ENCODE data around the gene MORC4. TPM values are rescaled to one million over a fixed set of nuclear protein-coding genes. Genes with fewer than 3 reads are reported as not detected.

Gene MORC4
- polyA plus RNA-seq, 1 donor from 2014 or later = 7.5 TPM

DNA sequence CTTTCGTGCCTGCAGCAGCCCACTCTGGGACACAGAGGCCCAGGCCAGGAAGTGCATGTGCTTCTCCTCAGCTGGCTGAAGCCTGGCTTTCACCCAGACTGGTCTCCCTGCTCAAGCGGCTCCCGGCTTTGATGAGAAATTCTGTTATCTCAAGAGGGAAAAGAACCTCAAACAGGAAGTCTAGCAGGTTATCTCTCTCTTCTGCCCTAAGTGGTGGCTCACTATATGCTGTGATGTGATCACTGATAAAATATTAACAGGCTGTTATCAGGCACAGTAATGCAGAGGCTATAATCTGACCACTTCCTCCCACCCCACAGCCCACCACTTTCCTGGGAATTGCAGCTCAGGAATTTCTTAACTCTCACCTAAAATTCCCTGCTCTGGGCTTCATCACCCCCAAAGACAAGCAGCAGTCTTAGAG is 66.5 kb downstream of the MORC4 start:
- Histone ChIP-seq H3K9me2 (ENCODE audit: insufficient read depth, low read length) (no peaks in the 10 kb centered on the region), H3K27ac (ENCODE audit: low read length) (no peak overlapping the region), H4K20me1 (ENCODE audit: insufficient read depth) (no peaks in the 10 kb centered on the region), H3K36me3 (ENCODE audit: insufficient read depth, low read length) (no peaks in the 10 kb centered on the region), H3K9ac (ENCODE audit: low read length) (no peak overlapping the region), H3F3A (ENCODE audit: insufficient read depth, low read length, poor library complexity, severe bottlenecking) (no peaks in the 10 kb centered on the region), H3K4me3 (ENCODE audit: low read length) (no peak overlapping the region), H3K79me2 (replicated peaks; ENCODE audit: insufficient read depth, low read length) (no peaks in the 10 kb centered on the region), H3K9me3 (ENCODE audit: low read length) (no peaks in the 10 kb centered on the region), H3K4me2 (ENCODE audit: low read length) (no peak overlapping the region), H3K27me3 (ENCODE audit: insufficient read depth, low read depth, low read length) (no peaks in the 10 kb centered on the region), H2AFZ (ENCODE audit: low read depth, low read length) (no peak overlapping the region)
- TF ChIP-seq SMC3 (conservative IDR thresholded peaks at IDR 0.05; ENCODE audit: poor library complexity) (no peak), MXI1 (conservative IDR thresholded peaks at IDR 0.05; ENCODE audit: poor library complexity, severe bottlenecking) (no peak), EP300 (conservative IDR thresholded peaks at IDR 0.05; ENCODE audit: poor library complexity, severe bottlenecking) (no peak), TAF1 (IDR thresholded peaks at IDR 0.05; ENCODE audit: low read depth) (no peak), POLR2AphosphoS5 (IDR thresholded peaks at IDR 0.05) (no peak), EZH2 (IDR thresholded peaks at IDR 0.05; ENCODE audit: borderline replicate concordance, insufficient read depth, low read length, poor library complexity, severe bottlenecking) (no peak), RAD21 (conservative IDR thresholded peaks at IDR 0.05) (no peak)
- TF ChIP-seq, protein P1, sequence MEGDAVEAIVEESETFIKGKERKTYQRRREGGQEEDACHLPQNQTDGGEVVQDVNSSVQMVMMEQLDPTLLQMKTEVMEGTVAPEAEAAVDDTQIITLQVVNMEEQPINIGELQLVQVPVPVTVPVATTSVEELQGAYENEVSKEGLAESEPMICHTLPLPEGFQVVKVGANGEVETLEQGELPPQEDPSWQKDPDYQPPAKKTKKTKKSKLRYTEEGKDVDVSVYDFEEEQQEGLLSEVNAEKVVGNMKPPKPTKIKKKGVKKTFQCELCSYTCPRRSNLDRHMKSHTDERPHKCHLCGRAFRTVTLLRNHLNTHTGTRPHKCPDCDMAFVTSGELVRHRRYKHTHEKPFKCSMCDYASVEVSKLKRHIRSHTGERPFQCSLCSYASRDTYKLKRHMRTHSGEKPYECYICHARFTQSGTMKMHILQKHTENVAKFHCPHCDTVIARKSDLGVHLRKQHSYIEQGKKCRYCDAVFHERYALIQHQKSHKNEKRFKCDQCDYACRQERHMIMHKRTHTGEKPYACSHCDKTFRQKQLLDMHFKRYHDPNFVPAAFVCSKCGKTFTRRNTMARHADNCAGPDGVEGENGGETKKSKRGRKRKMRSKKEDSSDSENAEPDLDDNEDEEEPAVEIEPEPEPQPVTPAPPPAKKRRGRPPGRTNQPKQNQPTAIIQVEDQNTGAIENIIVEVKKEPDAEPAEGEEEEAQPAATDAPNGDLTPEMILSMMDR (IDR thresholded peaks at IDR 0.05; ENCODE audit: poor library complexity, severe bottlenecking) = no peak
- TF ChIP-seq, protein P2, sequence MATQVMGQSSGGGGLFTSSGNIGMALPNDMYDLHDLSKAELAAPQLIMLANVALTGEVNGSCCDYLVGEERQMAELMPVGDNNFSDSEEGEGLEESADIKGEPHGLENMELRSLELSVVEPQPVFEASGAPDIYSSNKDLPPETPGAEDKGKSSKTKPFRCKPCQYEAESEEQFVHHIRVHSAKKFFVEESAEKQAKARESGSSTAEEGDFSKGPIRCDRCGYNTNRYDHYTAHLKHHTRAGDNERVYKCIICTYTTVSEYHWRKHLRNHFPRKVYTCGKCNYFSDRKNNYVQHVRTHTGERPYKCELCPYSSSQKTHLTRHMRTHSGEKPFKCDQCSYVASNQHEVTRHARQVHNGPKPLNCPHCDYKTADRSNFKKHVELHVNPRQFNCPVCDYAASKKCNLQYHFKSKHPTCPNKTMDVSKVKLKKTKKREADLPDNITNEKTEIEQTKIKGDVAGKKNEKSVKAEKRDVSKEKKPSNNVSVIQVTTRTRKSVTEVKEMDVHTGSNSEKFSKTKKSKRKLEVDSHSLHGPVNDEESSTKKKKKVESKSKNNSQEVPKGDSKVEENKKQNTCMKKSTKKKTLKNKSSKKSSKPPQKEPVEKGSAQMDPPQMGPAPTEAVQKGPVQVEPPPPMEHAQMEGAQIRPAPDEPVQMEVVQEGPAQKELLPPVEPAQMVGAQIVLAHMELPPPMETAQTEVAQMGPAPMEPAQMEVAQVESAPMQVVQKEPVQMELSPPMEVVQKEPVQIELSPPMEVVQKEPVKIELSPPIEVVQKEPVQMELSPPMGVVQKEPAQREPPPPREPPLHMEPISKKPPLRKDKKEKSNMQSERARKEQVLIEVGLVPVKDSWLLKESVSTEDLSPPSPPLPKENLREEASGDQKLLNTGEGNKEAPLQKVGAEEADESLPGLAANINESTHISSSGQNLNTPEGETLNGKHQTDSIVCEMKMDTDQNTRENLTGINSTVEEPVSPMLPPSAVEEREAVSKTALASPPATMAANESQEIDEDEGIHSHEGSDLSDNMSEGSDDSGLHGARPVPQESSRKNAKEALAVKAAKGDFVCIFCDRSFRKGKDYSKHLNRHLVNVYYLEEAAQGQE (IDR thresholded peaks at IDR 0.05; ENCODE audit: borderline replicate concordance) = no peak

DNA sequence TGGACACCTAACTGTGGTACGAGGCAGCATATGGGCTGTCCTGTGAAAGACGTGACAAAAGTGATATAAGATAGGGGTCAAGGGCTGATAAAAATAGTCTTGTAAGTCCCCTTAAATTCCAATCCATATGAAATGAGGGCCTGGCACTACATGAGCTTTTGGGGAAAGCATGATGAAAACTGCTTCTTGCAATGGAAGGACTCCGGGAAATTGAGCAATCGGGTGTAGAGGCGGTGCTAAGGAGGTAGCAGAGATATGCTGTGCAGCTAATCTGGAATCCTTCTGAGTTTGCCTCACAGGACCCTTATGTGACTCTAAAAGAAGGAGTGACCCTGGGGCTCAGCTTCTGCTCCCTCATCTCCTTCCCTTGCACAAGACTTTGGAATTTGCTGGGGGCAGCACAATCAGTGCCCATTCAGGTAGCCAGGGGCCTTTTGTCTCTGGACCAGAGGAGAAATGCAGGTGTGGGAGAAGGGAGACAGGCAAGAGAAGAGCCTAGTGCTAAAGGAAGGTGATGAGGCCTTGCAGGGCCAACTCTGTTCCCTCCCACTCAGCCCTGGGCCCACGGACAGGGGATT is 67.0 kb downstream of the MORC4 start:
- no peaks in the 10 kb centered on the region for H3K9me2 ChIP-seq (ENCODE audit: insufficient read depth, low read length)
- no peaks in the 10 kb centered on the region for H3K27me3 ChIP-seq (ENCODE audit: insufficient read depth, low read depth, low read length)
- H3K4me3 ChIP-seq (ENCODE audit: low read length) = no peak overlapping the region
- no peak overlapping the region for H3K9ac ChIP-seq (ENCODE audit: low read length)
- H3K9me3 ChIP-seq (ENCODE audit: low read length) = no peaks in the 10 kb centered on the region
- H2AFZ ChIP-seq (ENCODE audit: low read depth, low read length) = no peak overlapping the region
- no peaks in the 10 kb centered on the region for H4K20me1 ChIP-seq (ENCODE audit: insufficient read depth)
- H3K27ac ChIP-seq (ENCODE audit: low read length) = no peak overlapping the region
- no peaks in the 10 kb centered on the region for H3F3A ChIP-seq (ENCODE audit: insufficient read depth, low read length, poor library complexity, severe bottlenecking)
- TF ChIP-seq, protein P1 (IDR thresholded peaks at IDR 0.05; ENCODE audit: poor library complexity, severe bottlenecking) = no peak
- TF ChIP-seq EP300 (conservative IDR thresholded peaks at IDR 0.05; ENCODE audit: poor library complexity, severe bottlenecking) (no peak), POLR2AphosphoS5 (IDR thresholded peaks at IDR 0.05) (no peak), MXI1 (conservative IDR thresholded peaks at IDR 0.05; ENCODE audit: poor library complexity, severe bottlenecking) (no peak), RAD21 (conservative IDR thresholded peaks at IDR 0.05) (no peak), TAF1 (IDR thresholded peaks at IDR 0.05; ENCODE audit: low read depth) (no peak), EZH2 (IDR thresholded peaks at IDR 0.05; ENCODE audit: borderline replicate concordance, insufficient read depth, low read length, poor library complexity, severe bottlenecking) (no peak), SMC3 (conservative IDR thresholded peaks at IDR 0.05; ENCODE audit: poor library complexity) (no peak)
- TF ChIP-seq, protein P2 (IDR thresholded peaks at IDR 0.05; ENCODE audit: borderline replicate concordance) = no peak
- H3K4me2 ChIP-seq (ENCODE audit: low read length) = no peak overlapping the region
- H3K36me3 ChIP-seq (ENCODE audit: insufficient read depth, low read length) = no peaks in the 10 kb centered on the region
- H3K79me2 ChIP-seq (replicated peaks; ENCODE audit: insufficient read depth, low read length) = no peaks in the 10 kb centered on the region

All from neural cell (in vitro differentiated cells).